HG03342 (cell line): ENCODE measurements around the gene TINAG.
"Not testable (repeated sequence)": the region's sequence is repeated elsewhere in the genome, so short reads cannot be mapped to it uniquely, and the experiment has no call there.

ENCODE experiments used
- ATAC-seq: cut with Tn5 transposase; IDR thresholded peaks from one replicate; pipeline ENCODE4 v1.9.1; 2021; ENCODE audit warnings: mild to moderate bottlenecking, moderate library complexity; ENCODE audit not compliant: unreplicated experiment

The TINAG gene

DNA sequence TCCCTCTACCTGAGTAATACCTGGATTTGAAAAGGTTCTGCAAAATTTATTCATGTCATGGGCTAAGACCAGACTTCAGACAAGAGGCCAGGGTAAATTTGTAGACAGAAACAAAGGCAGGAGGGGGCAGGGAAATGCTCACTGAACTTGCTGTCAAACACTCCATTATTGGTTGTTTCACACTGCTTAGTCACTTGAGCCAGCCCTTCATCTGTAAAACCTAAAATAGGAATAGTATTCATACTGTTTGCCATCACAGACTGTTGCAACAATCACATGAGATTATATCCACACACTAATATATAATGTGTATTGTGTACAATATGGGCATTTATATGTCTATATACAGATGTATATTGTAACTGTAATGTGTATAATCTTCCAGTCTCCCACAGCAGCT, 6.5 kb upstream of the TINAG start:
- ATAC-seq, result no peak

DNA sequence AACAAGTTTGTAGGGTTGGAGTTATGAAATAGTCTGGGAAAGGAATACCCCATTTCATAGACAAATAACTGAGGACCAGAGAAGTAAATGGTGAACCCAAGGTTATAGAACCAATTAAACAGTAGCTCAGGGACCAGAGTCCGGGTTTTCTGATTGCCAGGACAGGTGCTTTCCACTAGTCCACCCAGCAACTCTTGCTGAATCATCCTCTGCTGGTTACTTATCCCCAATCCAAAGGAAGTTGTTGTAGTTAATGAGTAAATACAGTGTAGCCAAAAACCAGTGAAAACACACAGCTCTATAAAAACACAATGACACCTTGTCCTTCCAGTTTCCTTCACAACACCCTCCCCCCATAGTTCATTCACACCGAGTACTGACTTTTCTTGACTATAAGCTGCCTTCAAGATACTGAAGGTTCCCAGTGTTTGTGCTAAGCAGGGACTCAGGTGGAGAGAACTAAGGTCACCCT, 766 bp upstream of the TINAG start:
- ATAC-seq, result peak; percentile 54

DNA sequence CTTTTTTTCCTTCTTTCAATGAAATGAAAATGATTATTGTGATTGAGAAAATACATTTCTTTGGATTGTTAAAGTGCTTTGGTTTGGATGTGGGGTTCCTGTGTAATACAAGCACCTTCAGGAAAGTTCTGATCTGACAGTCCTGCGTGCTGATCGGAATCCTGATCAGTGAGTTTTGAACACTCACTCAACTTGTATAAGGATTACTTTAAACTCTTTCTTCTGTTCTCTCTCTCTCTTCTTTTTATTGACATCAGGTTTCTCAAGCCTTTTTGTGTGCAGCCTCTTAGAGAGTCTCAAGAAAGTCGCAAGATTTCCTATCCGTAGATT, 710 bp downstream of the TINAG start:
- no peak for ATAC-seq

DNA sequence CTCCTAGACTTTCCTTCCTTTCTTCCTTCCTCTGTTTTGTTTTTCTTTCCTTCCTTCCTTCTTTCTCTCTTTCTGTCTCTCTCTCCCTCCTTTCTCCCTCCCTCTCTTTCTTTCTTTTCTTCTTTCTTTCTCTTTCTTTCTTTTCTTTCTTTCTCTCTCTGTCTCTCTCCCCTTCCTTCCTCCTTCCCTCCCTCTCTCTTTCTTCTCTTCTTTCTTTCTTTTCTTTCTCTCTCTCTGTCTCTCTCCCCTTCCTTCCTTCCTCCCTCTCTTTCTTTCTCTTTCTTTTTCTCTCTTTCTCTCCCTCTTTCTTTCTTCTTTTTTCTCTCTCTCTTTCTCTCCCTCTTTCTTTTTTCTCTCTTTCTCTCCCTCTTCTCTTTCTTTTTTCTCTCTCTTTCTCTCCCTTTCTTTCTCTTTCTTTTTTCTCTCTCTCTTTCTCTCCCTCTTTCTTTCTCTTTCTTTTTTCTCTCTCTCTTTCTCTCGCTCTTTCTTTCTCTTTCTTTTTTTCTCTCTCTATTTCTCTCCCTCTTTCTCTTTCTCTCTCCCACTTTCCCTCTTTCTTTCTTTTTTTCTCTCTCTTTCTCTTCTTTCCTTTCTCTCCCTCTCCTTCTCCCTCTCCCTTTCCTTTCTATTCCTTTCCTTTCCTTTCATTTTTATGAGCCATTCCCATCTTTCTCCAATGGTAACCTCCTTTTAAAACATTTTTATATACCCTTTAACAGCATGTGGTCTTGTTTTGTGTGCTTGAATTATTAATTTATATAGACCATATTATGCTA, 2.3 kb downstream of the TINAG start:
- ATAC-seq, result no peak

DNA sequence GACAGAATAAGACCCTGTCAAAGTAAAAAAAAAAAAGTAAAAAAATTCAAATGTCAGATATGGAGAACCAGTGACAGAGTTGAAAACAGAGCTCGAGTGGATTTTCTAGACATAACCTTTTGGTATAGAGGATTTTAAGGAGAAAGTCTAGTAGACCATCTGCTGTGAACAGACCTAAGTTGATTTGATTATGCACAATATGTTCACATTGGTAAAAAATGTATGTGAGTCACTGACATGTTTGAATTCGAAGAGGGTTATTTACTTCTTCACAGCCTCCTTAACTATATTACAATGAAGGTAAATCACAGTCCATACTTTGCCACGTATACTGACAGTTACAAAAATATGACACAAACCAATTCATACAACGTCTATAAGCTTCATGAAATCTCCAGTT, 7.4 kb downstream of the TINAG start:
- ATAC-seq, result no peak

DNA sequence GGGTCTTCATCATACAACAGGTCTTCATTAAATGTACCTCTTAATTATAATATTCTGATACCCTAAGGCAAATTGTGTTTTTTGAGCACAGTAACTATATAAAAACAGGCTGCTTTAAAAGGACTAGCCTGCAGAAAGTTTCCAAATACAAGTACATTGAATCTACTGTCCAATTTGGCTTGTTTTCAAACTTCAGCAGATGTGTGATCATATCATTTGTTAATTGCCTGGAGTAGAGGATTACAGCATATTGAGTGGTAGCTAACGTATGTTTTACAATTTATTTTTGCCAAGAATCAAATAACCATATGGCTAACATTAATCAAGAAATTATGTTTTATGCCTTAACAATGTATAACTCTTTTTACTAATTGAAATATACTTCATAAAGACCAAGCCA, 12.6 kb downstream of the TINAG start:
- ATAC-seq, result no peak

DNA sequence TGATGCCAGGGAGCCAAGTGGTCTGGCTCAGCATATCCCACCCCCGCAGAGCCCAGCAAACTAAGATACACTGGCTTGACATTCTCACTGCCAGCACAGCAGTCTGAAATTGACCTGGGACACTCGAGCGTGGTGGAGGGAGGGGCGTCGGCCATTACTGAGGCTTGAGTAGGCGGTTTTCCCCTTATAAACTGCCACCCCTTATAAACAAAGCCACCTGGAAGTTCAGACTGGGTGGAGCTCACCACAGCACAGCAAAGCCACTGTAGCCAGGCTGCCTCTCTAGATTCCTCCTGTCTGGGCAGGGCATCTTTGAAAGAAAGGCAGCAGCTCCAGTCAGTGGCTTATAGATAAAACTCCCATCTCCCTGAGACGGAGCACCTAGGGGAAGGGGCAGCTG, 19.4 kb downstream of the TINAG start:
- ATAC-seq, result no peak

DNA sequence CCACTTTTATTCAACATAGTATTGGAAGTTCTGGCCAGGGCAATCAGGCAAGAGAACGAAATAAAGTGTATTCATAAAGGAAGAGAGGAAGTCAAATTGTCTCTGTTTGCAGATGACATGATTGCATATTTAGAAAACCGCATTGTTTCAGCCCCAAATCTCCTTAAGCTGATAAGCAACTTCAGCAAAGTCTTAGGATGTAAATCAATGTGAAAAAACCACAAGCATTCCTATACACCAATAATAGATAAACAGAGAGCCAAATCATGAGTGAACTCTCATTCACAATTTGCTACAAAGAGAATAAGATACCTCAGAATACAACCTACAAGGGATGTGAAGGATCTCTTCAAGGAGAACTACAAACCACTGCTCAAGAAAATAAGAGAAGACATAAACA, 23.3 kb downstream of the TINAG start:
- not testable (repeated sequence) for ATAC-seq

DNA sequence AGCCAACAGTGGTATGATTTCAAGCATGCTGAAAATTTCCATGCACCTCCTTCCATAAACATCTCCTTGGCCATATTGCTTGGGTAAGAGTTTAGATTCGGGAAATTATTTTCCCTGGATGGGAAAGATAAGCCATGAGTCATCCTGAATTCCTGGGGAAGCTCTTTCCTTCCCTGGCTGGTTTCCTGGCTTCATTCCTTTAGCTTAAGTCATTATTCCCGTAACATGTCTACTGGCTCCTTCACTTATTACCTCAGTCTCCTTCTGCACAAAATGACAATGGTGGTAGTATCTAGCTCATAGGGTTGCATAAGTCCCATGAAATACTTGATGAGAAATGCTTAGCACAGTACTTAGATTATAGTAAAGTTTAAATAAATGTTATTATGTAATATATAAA, 27.6 kb downstream of the TINAG start:
- no peak for ATAC-seq

DNA sequence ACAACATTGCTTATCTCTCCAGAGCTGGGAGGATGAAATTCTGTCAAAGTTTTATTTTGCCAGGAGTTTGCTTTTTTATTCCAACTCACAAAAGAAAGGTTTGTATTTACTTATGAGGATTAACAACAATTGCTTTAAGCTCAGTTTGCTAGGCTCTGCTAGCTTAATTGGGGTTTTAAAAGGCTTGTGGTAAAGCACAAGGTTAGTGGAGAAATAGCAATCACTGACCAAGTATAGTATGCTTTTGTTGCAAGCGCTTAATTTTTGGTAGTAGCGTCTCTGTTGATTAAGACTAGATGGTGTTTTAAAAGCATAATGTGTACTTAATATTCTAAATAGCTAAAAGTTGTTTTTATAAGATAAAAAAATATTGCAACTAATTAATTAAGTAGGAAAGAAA, 45.7 kb downstream of the TINAG start:
- no peak for ATAC-seq

DNA sequence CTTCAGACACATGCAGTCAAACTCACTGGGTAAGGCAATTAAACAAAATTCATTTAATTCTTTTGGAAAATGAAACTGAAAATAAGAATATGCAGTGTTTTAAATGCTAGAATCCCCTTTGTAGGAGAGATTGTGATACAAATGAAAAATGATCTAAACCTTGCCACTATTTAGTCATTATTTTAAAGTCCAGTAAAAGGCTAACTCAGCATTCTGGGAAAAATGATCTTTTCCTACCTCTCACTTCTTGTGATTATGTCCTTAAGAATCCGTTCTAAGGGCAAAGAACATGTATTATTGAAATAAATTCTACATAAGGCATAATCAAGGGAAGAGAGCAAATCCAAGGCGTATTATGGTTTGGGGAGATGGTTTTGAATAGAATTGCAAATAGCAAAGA, 46.4 kb downstream of the TINAG start:
- no peak for ATAC-seq

DNA sequence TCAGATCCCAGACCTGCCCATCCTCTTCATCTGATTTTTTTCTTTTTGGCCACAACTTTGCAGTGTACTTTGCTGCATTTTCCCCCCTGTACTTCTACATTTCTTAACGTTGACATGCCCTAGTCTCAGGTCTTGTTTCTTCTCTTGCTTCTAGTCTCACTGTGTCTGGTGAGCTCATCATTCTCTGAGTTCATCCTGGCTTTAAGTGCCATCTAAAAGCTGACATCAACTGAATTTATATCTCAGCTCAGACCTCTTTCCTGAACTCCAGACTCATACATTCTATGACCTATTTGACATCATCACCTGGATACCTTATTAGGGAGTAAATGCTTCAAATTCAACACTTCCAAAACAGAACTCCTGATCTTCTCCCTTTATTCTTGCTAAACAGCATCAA, 48.9 kb downstream of the TINAG start:
- ATAC-seq, result no peak

DNA sequence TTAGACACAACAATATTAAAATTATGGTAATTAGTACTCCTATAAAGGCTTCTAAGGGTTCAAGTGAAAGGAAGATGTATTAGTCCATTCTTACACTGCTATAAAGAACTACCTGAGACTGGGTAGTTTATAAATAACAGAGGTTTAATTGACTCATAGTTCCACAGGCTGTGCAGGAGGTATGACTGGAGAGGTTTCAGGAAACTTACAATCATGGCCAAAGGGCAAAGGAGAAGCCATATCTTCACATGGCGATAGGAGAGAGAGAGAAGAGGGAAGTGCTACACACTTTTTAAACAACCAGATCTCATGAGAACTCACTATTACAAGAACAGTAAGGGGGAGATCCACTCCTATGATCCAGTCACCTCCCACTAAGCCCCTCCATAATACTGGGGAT, 52.9 kb downstream of the TINAG start:
- ATAC-seq, result no peak

DNA sequence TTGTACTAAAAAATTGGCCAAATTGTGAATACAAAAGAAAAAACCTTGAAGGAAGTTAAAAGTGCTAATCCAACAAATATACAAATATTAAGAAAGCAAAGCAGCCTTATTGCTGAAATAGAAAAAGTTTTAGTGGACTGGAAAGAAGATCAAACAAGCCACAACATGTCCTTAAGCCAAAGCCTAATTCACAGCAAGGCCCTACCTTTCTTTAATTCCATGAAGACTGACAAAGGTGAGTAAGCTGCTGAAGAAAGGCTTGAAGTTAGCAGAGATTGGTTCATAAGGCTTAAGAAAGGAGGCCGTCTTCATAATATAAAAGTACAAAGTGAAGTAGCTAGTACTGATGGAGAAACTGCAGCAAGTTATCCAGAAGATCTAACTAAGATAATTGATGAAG, 53.5 kb downstream of the TINAG start:
- ATAC-seq, result no peak

DNA sequence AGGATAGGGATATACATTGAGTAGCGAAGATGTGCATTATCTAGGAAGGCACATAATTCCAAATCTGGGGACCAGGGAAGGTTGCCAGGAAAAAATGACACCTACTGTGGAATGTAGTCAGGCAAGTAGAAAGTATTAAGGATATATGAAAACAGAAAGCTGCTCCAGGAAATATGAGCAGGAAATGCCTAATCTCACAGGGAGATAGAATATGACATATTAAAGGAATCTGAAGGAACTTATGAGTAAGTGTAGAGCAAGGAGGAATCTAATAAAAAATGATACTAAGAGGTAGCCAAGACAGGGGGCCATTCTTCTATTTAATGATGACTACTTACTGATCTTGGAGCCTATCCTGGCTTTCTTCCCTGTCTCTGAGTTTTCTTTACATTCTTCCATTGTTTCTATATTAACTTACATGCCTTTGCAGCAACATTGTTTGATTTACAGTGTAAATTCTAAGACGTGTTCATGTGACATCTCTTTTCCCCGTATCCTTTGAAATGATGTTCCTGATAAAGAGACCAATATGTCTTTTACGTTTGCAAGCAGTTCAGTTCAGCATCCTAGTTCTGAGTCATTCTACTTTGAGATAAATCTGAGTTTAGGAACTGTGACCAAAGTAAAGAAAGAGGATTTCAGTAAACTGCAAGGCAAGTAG, 58.6 kb downstream of the TINAG start:
- no peak for ATAC-seq

DNA sequence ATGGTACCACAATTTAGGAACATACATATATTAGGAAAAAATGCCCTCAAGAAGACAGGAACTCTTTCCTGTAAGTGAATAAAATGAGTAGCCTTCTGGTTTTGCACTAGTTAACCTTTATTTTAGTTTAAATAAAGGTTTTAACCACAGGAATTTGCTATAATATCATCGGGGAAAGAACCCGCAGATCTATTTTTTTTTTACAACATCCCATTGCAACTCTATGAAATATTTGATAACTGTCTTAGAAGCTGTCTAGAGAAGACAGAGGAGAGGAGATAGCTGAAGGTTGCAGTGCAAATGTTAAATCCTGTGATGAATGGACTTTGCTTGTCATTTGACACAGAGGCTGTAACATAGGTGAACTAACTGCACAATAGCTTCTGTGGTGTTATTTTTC, 69.5 kb downstream of the TINAG start:
- no peak for ATAC-seq

DNA sequence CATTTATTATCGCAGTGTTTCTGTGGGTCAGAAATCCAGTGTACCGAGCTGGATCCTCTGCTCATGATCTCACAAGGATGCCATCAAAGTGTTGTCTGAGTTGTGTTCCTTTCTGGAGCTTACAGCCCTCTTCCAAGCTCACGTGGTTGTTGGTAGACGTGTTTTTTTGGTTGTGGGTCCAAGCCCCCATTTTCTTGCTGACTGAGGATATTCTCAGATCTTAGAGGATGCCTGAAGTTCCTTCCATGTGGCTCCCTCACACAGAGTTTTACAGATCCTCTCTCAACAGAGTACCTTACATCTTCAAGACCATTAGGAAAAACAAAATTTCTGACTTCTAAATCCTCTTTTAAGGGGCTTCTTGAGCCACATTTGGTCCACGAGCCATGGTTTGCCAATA, 78.1 kb downstream of the TINAG start:
- no peak for ATAC-seq

DNA sequence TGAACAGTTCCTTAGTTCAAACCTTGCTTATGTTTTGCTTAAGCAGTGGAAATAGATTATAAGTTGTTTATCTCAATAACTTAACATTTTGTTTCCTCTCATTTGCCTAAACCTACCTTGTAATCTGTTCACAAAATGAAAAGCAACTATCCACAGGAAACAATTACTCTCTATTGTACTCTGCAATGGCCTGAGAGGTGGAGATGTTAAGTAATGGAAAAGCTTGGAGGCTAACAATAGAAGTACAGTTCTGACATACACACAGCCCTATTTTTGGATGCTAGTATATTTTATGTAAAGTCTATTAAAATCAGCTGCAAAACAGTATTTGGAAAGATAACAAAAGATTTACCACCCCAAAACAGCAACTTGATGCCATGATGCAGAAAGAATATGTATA, 82.1 kb downstream of the TINAG start:
- no peak for ATAC-seq

DNA sequence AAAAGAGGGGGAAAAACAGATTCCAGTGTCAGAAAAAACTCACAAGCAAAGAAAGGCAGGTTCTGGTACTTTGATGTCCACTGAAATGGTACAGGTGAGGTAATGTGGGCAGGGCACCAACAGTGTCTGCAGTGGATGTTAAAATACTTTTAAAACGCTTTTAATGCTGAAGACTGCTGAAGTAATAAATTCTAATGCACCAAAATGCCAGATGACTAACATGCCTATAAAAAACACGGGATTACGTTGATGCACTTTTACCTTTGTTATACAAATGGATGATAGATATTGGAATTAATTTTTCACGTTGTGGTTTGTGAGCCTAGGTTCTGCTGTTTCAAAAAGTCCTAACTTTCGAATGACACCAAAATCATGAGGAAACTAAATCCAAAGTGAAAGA, 83.3 kb downstream of the TINAG start:
- ATAC-seq, result no peak

DNA sequence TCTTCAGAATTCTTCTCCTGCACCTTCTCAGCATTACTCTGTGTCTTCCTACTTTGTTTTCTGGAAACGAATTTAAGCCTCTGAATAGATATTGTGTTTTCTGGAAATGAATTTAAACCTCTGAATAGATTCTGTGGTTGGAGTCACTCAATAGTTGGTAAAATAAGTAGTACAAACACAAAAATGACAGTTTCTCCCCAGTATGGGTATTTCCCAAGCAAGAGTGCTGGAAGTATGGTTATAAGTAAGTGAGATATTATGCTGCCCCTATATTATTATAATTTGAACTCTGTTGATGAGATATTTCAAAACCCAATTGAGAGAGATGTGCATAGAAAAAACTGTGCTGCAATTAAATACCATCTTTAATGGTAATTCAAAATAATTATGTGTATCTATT, 94.9 kb downstream of the TINAG start:
- ATAC-seq, result no peak

DNA sequence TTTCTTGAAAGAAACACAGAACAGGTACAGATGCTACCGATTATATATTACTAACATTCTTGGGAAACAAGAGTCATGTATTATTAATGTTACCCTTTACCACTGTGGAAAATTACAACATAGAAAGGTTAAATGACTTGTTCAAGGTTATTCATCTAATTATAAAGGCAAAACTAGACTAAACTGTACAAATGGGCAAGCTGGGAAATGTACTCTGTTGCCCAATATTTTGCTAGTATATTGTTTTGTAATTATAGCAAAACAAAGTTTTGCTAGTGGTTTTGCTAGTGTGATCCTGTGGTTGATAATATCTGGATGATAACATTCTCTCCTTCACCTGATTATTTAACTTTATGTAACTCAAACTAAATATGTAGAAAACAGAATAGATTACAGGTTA, 96.5 kb downstream of the TINAG start:
- no peak for ATAC-seq

DNA sequence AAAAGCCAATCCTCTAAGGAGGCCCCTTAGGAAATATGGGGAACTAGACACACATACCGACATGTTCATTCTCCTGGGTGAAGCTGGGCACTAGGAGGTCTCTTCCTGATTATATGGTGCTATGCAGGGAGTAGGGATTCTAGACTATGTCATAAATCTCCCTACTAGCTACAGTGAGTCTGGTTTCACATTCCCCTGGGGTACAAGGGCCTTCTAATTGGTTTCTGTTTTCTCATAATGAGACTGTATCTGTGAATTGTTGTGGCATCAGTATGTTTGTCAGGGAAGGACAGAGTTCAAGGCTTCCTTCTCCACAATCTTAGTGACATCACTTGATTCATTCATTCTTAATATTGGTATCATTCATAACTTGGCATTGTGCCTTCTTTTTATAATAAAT, 103.5 kb downstream of the TINAG start:
- ATAC-seq, result no peak

DNA sequence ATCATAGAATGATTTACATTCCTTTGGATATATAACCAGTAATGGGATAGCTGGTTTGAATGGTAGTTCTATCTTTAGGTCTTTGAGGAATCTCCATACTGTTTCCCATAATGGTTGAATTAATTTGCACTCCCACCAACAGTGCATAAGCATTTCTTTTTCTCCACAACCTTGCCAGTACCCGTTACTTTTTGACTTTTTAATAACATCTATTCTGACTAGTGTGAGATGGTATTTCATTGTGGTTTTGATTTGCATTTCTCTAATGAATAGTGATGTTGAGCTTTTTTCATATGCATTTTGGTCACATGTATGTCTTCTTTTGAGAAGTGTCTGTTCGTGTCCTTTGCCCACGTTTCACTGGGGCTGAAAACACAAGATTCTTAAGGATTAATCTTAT, 107.3 kb downstream of the TINAG start:
- ATAC-seq, result no peak
